Progenitor cell of endocrine pancreas (in vitro differentiated cells): ENCODE results near the gene ETV6. TPM values are rescaled to one million over a fixed set of nuclear protein-coding genes. Genes with fewer than 3 reads are reported as not detected.
"Not testable (repeated sequence)": the region's sequence is repeated elsewhere in the genome, so short reads cannot be mapped to it uniquely, and the experiment has no call there.

ENCODE experiments used
- DNase-seq: peaks from one replicate; pipeline ENCODE4 v3.0.0; 2021; ENCODE audit warnings: low spot score; ENCODE audit not compliant: unreplicated experiment
- H3K27ac Mint-ChIP-seq: 2 replicates; pipeline ENCODE4 v1.8.0; 2021; ENCODE audit warnings: mild to moderate bottlenecking, moderate library complexity, mixed read lengths
- H3K27me3 Mint-ChIP-seq: 2 replicates; pipeline ENCODE4 v1.8.0; 2021; ENCODE audit warnings: mixed read lengths
- H3K36me3 Mint-ChIP-seq: 2 replicates; pipeline ENCODE4 v1.8.0; 2022; ENCODE audit warnings: mixed read lengths; ENCODE audit not compliant: insufficient read depth
- H3K4me1 Mint-ChIP-seq: 2 replicates; pipeline ENCODE4 v1.8.0; 2021; ENCODE audit warnings: low read depth, mixed read lengths
- H3K4me3 Mint-ChIP-seq: 2 replicates; pipeline ENCODE4 v1.8.0; 2021; ENCODE audit warnings: low read depth, mild to moderate bottlenecking, moderate library complexity, mixed read lengths
- H3K9me3 Mint-ChIP-seq: 2 replicates; pipeline ENCODE4 v1.8.0; 2021; ENCODE audit warnings: low read depth, mixed read lengths
- total RNA-seq: library from RNA; stranded (reverse); gene quantifications from 2 replicates; pipeline ENCODE4 v1.2.1, GENCODE V29; 2021
- TF ChIP-seq, protein P1 (sequence below): fragments of 200-600 bp; sonication (generic); IDR thresholded peaks from one replicate; pipeline ENCODE4 v1.5.0; 2021; ENCODE audit warnings: antibody characterized with exemption, mild to moderate bottlenecking; ENCODE audit not compliant: unreplicated experiment

The ETV6 gene
- total RNA-seq, 1 donor from 2014 or later: 55.2 TPM

DNA sequence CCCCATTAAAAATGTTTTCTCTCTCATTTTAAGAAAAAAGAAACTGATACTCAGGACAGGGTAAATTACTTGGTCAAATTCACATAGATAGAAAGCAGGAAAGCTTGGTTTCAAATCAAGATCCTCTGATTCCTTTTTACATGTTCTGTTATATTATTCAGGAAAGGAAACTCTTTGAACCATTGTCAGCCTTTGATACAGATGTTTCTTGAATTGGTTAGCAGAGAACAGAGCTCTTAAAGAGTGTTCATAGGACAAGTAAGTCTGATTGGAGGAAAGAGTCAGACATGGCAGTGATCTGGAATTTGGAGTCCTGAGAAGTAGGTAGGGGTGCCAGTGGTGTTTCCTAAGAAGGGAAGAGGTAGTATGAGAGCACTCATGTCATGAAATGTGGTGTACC lies 256.1 kb downstream of the ETV6 start:
- peaks cover 7% of the 10 kb centered on the region for H3K36me3 Mint-ChIP-seq
- no peaks in the 10 kb centered on the region for H3K4me1 Mint-ChIP-seq
- H3K9me3 Mint-ChIP-seq: peaks cover 21% of the 10 kb centered on the region
- no peak overlapping the region for H3K4me3 Mint-ChIP-seq
- H3K27me3 Mint-ChIP-seq: peaks cover 9% of the 10 kb centered on the region
- no peak for DNase-seq
- TF ChIP-seq, protein P1, sequence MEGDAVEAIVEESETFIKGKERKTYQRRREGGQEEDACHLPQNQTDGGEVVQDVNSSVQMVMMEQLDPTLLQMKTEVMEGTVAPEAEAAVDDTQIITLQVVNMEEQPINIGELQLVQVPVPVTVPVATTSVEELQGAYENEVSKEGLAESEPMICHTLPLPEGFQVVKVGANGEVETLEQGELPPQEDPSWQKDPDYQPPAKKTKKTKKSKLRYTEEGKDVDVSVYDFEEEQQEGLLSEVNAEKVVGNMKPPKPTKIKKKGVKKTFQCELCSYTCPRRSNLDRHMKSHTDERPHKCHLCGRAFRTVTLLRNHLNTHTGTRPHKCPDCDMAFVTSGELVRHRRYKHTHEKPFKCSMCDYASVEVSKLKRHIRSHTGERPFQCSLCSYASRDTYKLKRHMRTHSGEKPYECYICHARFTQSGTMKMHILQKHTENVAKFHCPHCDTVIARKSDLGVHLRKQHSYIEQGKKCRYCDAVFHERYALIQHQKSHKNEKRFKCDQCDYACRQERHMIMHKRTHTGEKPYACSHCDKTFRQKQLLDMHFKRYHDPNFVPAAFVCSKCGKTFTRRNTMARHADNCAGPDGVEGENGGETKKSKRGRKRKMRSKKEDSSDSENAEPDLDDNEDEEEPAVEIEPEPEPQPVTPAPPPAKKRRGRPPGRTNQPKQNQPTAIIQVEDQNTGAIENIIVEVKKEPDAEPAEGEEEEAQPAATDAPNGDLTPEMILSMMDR: no peak
- no peak overlapping the region for H3K27ac Mint-ChIP-seq

DNA sequence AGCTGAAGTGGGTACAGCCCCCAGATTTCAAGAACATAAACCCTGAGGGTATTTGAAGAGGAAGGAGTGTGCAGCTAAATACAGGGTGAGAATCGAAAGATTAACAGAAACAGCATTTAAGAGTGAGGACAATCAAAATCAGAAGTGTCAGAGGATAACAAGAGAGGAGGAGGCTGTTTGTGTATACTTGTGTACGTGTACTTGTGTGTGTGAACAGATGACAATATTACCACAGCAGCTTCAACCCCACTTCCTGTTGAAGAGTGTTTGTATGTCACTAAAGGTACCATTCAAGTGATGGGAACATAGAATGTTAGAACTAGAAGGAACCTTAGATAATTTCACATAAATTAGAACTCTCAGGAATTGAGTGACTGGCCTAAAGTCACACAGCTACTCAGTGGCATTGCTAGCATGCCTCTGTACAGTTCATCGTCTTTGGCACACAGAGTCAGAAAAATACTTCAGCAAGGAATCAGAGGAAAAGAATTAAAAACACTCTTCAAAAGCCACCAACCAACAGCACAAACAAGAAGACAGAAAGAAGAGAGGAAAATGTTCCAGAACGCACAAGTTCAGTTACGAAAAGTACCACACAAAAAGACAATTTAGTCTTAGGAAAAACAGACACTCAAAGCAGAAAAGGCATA lies 256.9 kb downstream of the ETV6 start:
- Mint-ChIP-seq H3K4me1 (no peaks in the 10 kb centered on the region), H3K4me3 (no peak overlapping the region), H3K9me3 (peaks cover 21% of the 10 kb centered on the region), H3K36me3 (peaks cover 7% of the 10 kb centered on the region), H3K27me3 (peaks cover 9% of the 10 kb centered on the region), H3K27ac (no peak overlapping the region)
- TF ChIP-seq, protein P1: no peak
- no peak for DNase-seq

- no peaks in the 10 kb centered on the region for H3K4me1 Mint-ChIP-seq
- peaks cover 15% of the 10 kb centered on the region for H3K36me3 Mint-ChIP-seq
- DNase-seq: no peak
- H3K27me3 Mint-ChIP-seq: peaks cover 9% of the 10 kb centered on the region
- no peak overlapping the region for H3K27ac Mint-ChIP-seq
- H3K9me3 Mint-ChIP-seq: peaks cover 32% of the 10 kb centered on the region
- no peak overlapping the region for H3K4me3 Mint-ChIP-seq
- TF ChIP-seq, protein P1: no peak
These were observed 258.2 kb downstream of the ETV6 start for GRCh38 chr12:11907625-11908024.

DNA sequence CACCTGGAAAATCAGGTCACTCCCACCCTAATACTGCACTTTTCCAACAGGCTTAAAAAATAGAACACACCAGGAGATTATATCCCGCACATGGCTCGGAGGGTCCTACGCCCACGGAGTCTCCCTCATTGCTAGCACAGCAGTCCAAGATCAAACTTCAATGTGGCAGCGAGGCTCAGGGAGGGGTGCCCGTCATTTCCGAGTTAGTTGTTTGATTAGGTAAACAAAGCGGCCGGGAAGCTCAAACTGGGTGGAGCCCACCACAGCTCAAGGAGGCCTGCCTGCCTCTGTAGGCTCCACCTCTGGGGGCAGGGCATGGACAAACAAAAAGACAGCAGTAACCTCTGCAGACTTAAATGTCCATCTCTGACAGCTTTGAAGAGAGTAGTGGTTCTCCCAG lies 259.9 kb downstream of the ETV6 start:
- peaks cover 32% of the 10 kb centered on the region for H3K9me3 Mint-ChIP-seq
- not testable (repeated sequence) for DNase-seq, H3K27ac Mint-ChIP-seq, H3K4me1 Mint-ChIP-seq, H3K4me3 Mint-ChIP-seq, H3K27me3 Mint-ChIP-seq
- peaks cover 15% of the 10 kb centered on the region for H3K36me3 Mint-ChIP-seq

- peaks cover 15% of the 10 kb centered on the region for H3K9me3 Mint-ChIP-seq
- no peak overlapping the region for H3K4me3 Mint-ChIP-seq
- H3K4me1 Mint-ChIP-seq: peaks cover 26% of the 10 kb centered on the region
- peaks cover 22% of the 10 kb centered on the region for H3K27me3 Mint-ChIP-seq
- H3K27ac Mint-ChIP-seq: no peak overlapping the region
- TF ChIP-seq, protein P1: no peak
- DNase-seq: no peak
- H3K36me3 Mint-ChIP-seq: peaks cover 11% of the 10 kb centered on the region
These were observed 266.6 kb downstream of the ETV6 start for GRCh38 chr12:11916113-11916512.

GRCh38 chr12:11916771-11917170 lies 267.3 kb downstream of the ETV6 start:
- Mint-ChIP-seq H3K4me3 (no peak overlapping the region), H3K27ac (no peak overlapping the region), H3K9me3 (peaks cover 12% of the 10 kb centered on the region), H3K36me3 (peaks cover 9% of the 10 kb centered on the region), H3K4me1 (peaks cover 33% of the 10 kb centered on the region), H3K27me3 (peaks cover 22% of the 10 kb centered on the region)
- TF ChIP-seq, protein P1: no peak
- DNase-seq: no peak
